Stimulated activated CD4-positive, alpha-beta T cell treated with anti-CD3 and anti-CD28 coated beads, TNF-alpha, amount 100 ng/mL, for 24 hours (primary cell): ENCODE measurements around the gene P3H2.

ENCODE experiments used
- DNase-seq, 3 experiments: peaks; one replicate each; pipeline ENCODE4 v3.0.0-alpha.2; 2020; ENCODE audit warnings: low read depth in 3 of 3

P3H2 gene

GRCh38 chr3:190051641-190052040, 69.1 kb downstream of the P3H2 start:
- DNase-seq = no peak

GRCh38 chr3:190048932-190049441, 71.7 kb downstream of the P3H2 start:
- DNase-seq = no peak

DNA sequence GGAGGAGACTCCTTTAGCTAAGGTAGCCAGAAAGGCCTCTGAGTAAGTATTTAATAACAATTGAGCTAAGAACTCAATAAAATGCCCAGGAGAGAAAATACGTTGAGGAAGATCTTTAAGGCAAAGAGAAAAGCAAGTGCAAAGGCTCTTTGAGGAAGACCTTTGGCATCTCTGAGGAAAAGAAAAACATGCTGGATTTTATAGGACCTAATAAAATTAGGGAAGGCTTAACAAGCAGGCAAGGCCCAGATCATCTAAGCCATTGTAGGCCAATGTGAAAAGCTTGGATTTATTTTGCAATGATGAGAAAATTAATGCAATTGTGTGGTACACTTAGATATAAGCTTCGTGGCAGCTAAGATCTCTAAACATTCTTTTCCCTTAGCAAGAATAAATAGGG, 75.7 kb downstream of the P3H2 start:
- no peak for DNase-seq

DNA sequence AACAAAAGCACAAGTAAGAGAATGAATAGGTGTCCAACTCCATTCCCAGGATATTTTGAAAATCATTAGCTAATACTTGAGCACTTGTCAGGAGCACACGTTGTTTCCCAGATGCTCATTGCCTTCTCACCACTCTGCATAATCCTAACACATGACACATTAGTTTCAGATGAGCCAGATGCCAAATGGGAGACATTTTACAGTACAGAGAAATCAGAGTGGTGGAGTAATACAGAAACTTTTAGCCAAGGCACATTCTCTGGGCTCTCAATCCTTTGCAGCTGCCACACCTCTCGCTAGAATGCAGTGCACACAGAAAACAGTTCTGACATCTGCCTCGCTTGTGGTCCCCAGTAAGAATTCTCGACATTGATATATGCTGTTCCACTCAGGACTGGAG, 76.6 kb downstream of the P3H2 start:
- no peak for DNase-seq

GRCh38 chr3:190043741-190044140, 77.0 kb downstream of the P3H2 start:
- DNase-seq = no peak

- no peak for DNase-seq
Observed at GRCh38 chr3:190042558-190042957, 78.1 kb downstream of the P3H2 start.

- DNase-seq = no peak
Observed at GRCh38 chr3:190041333-190042041, 79.2 kb downstream of the P3H2 start.

DNA sequence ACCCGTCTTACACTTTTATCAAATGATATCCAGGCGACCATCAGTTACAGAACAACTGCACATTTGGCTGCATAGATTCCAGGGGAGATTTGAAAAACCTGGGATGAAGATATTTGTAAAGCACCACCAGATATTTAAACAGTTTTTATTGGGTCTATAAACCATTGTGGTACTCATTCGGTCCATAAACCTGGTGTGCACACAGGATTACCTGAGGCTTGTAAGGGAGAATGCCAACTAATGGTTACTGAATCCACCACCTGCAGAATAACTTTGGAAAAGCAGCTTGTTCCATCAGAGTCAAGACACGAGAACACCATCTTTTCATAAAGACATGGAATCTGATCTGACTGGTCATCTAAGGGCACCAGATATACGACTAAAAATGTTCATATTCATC, 80.6 kb downstream of the P3H2 start:
- DNase-seq = no peak

- no peak for DNase-seq
Observed at GRCh38 chr3:190038050-190038933, 82.4 kb downstream of the P3H2 start.

DNA sequence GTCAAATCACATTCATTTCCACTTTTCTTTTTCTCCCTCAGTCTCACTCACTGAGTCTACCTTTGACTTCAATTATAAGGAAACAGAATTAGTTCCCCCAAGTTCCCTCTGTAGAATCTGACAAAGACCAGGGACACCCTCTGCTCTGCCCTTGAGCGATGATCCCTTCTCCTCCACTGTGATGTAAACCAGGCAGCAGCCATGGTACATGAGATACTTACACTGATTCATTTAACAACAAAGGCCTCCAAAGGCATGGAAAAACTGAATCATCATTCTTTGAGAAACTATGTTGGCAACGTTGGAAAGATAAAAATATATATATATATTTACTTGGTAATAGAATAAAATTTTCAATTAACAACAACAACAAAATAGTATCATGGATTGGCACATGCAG, 84.1 kb downstream of the P3H2 start:
- DNase-seq = no peak

- no peak for DNase-seq
Observed at GRCh38 chr3:190034446-190034845, 86.3 kb downstream of the P3H2 start.

DNA sequence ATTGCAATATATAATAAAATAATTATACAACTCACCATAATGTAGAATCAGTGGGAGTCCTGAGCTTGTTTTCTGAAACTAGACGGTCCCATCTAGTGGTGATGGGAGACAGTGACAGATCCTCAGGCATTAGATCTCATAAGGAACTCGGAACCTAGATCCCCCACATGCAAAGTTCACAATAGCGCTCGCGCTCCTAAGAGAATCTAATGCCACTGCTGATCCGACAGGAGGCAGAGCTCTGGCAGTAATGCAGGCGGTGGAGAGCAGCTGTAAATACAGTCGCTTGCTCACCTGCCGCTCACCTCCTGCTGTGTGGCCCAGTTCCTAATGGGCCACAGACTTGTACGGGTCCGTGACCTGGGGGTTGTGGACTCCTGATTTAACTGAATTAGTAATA, 87.8 kb downstream of the P3H2 start:
- no peak for DNase-seq

DNA sequence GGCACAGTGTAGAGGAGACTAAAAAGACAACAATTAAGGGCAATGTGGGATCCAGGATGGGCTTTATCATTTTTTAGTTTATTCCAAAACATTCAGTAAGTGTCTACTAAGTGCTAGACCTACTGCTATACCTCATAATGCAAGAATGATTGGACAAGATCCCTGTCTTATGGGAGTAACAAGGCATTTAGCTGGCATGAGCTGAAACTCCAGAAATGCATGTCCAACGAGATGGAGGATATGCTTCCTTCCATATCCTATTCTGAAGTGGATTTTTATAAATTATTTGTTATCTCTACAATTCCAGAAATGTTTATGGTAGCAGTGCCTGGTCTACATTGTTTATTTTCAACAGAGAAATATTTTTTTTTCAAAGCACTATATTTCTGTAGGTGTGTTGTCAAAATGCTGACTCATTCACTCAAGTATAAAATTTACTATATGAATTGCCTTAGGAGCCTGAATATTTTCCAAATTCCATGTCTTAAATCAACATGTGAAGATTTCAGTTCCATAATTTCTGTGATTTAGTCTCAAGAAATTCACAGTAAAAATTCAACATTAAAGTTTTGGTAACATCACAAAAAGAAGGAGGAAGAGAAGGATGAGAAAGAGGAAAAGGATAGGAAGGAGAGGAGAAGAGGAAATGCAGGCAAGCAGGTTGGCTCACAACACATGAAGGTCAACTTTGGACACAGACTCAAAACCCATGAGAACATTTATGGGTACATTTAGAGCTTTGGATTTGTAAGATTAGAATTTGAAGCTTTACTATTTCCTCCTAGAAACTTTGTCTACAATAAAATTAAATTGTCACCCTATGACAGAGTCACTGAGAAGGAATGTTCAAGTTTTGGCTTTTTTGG, 88.6 kb downstream of the P3H2 start:
- DNase-seq = no peak

DNA sequence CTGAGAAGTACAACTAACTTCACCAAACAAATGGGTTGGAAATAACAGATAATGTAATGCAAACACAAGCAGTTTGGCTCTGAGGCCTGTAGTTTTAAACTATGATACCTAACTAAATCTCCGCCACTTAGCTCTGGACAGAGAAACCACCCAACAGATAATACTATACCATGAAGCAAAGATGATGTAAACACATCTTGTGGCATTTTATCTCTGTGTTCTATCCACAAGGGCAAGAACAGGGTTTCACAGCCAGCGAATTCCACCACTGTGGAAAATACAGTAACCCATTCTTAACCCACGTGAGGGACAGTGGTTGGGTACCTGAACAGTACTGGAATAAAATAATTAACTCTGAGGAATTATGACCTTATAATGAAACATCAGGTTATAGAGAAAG, 93.6 kb downstream of the P3H2 start:
- no peak for DNase-seq

- DNase-seq = no peak
Observed at GRCh38 chr3:190026154-190026553, 94.5 kb downstream of the P3H2 start.

- DNase-seq = no peak
Observed at GRCh38 chr3:190024912-190025311, 95.8 kb downstream of the P3H2 start.

DNA sequence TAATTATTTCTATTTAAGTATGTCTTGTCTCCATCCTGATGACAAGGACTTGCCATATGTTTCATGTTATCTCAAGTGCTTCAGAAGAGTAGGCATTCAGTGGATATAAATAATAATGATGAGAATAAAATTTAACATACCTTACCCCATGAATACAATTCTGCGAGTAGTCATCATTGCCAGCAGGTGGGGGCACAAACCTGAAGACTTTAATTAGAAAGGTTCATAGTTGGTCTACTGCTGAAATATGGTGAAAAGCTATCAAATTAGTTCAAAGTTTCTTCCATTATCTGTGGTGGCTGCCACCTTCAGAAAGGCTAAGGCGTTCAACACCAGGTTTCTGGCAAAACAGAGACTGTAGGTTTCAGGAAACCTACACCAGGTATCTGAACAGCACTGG, 100.9 kb downstream of the P3H2 start:
- no peak for DNase-seq

DNA sequence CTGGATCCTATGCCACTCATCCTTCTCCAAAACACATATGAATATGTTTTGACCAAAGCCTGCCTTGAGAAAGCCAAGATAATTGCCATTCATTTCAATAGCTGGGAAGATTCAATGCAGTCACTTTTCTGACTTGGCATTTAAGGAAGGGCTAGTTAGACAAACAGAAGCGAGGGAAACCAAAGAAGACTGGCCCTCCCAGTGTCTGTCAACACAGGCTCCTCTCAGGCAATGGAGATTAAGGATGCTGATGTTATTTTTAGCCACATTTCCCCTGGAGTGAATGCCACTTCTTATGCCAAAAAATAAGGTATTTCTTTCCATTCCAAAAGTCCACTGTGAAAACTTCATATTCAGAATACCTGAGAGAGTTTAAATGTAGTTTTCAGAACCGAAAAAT, 101.7 kb downstream of the P3H2 start:
- DNase-seq = no peak

DNA sequence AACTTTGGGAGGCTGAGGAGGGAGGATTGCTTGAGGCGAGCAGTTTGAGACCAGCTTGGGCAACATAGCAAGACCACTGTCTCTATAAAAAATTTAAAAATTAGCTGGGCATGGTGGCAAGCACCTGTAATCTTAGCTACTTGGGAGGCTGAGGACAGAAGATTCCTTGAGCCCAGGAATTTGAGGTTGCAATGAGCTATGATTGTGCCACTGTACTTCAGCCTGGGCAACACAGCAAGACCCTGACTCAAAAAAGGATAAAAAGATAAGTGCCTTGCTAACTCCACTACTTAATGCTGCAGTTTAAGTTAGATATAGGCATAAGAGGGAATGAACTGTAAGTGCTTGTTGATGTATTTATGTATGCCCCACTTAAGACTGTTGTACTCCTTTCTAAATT, 102.2 kb downstream of the P3H2 start:
- DNase-seq = no peak

DNA sequence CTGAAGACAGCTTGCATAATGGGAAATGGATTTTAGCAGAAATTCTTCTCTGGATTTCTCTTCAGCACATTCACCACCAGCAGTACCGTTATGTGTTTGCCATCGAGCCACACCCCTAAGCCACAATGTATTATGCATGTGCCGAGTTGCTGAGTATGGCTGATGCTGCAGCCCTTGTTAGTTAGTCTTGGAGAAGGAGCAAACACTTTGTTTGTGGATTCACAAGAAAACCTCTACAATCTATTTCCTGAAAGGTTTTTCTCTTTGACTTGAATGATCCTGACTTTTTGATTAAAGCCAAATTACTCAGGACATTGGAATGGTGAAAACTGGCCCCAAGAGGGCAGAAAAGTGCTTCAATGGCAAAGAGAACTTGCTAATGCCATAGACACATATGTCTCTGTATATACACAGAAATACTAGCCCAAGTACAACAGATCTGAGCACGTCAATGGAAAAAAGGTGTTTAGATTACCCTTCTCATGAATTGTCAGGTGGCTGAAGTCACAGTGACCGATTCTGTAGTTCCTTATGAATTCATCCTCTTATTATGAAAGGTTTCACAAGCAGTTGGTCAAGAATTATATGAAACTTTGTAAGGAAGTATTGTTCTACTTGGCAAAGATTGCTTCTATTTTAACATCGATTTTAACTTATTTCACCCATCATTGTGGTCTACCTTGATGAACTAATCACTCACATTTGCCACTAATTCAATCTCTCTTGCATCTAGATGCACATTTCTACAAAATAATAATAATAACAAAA, 103.0 kb downstream of the P3H2 start:
- no peak for DNase-seq

GRCh38 chr3:190016966-190017365, 103.7 kb downstream of the P3H2 start:
- no peak for DNase-seq
